Measurements from ENCODE around the gene STARD5. TPM values are rescaled to one million over a fixed set of nuclear protein-coding genes. Genes with fewer than 3 reads are reported as not detected.

STARD5 gene
- total RNA-seq, 2 donors from 2014 or later = 2.0 to 5.4 TPM

- no peak for DNase-seq
- TF ChIP-seq, protein P1, sequence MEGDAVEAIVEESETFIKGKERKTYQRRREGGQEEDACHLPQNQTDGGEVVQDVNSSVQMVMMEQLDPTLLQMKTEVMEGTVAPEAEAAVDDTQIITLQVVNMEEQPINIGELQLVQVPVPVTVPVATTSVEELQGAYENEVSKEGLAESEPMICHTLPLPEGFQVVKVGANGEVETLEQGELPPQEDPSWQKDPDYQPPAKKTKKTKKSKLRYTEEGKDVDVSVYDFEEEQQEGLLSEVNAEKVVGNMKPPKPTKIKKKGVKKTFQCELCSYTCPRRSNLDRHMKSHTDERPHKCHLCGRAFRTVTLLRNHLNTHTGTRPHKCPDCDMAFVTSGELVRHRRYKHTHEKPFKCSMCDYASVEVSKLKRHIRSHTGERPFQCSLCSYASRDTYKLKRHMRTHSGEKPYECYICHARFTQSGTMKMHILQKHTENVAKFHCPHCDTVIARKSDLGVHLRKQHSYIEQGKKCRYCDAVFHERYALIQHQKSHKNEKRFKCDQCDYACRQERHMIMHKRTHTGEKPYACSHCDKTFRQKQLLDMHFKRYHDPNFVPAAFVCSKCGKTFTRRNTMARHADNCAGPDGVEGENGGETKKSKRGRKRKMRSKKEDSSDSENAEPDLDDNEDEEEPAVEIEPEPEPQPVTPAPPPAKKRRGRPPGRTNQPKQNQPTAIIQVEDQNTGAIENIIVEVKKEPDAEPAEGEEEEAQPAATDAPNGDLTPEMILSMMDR (conservative IDR thresholded peaks at IDR 0.05) = no peak
- no peak overlapping the region for H3K4me3 ChIP-seq (ENCODE audit: low read length)
- no peaks in the 10 kb centered on the region for H3K4me1 Mint-ChIP-seq
- no peaks in the 10 kb centered on the region for H3K36me3 Mint-ChIP-seq (ENCODE audit: low read depth)
- 91 to 92% methylated on average over 5 to 8 of the region's 8 CpGs for WGBS, 2 experiments (ENCODE audit: insufficient coverage in 1 of 2, insufficient read length in 1 of 2)
- H3K36me3 ChIP-seq (ENCODE audit: control insufficient read depth, insufficient read depth, low read length) = no peaks in the 10 kb centered on the region
- H3K9me3 Mint-ChIP-seq = no peaks in the 10 kb centered on the region
- H3K9ac ChIP-seq (ENCODE audit: extremely low read depth, low read length, poor library complexity, severe bottlenecking) = no peak overlapping the region
- no peak overlapping the region for H3K27ac ChIP-seq (ENCODE audit: low read depth, low read length)
- peaks cover 14% of the 10 kb centered on the region for H3K27me3 Mint-ChIP-seq (ENCODE audit: insufficient read depth)
- H3K27me3 ChIP-seq (ENCODE audit: control insufficient read depth, insufficient read depth, low read length, poor library complexity, severe bottlenecking) = no peaks in the 10 kb centered on the region
- H3K4me3 Mint-ChIP-seq = no peak overlapping the region
- H3K27ac Mint-ChIP-seq = no peak overlapping the region
- no peaks in the 10 kb centered on the region for H3K9me3 ChIP-seq (ENCODE audit: control insufficient read depth, low read length)
- no peaks in the 10 kb centered on the region for H3K4me1 ChIP-seq (ENCODE audit: control insufficient read depth, insufficient read depth, low read length)
Observed at GRCh38 chr15:81288616-81289015, 35.3 kb downstream of the STARD5 start.

- Mint-ChIP-seq H3K27ac (no peak overlapping the region), H3K27me3 (ENCODE audit: insufficient read depth) (peaks cover 14% of the 10 kb centered on the region), H3K4me3 (no peak overlapping the region), H3K36me3 (ENCODE audit: low read depth) (no peaks in the 10 kb centered on the region), H3K9me3 (no peaks in the 10 kb centered on the region), H3K4me1 (no peaks in the 10 kb centered on the region)
- no peak for DNase-seq
- no peak overlapping the region for H3K9ac ChIP-seq (ENCODE audit: extremely low read depth, low read length, poor library complexity, severe bottlenecking)
- no peaks in the 10 kb centered on the region for H3K27me3 ChIP-seq (ENCODE audit: control insufficient read depth, insufficient read depth, low read length, poor library complexity, severe bottlenecking)
- WGBS, 2 experiments (ENCODE audit: insufficient coverage in 1 of 2, insufficient read length in 1 of 2) = 86% methylated on average over 2 of the region's 3 CpGs; no CpG with 5 or more reads in 1 of the 2 experiments
- H3K36me3 ChIP-seq (ENCODE audit: control insufficient read depth, insufficient read depth, low read length) = no peaks in the 10 kb centered on the region
- no peaks in the 10 kb centered on the region for H3K9me3 ChIP-seq (ENCODE audit: control insufficient read depth, low read length)
- H3K4me1 ChIP-seq (ENCODE audit: control insufficient read depth, insufficient read depth, low read length) = no peaks in the 10 kb centered on the region
- TF ChIP-seq, protein P1 (conservative IDR thresholded peaks at IDR 0.05) = no peak
- H3K4me3 ChIP-seq (ENCODE audit: low read length) = no peak overlapping the region
- no peak overlapping the region for H3K27ac ChIP-seq (ENCODE audit: low read depth, low read length)
Observed at GRCh38 chr15:81288040-81288439, 35.9 kb downstream of the STARD5 start.

- TF ChIP-seq, protein P1 (conservative IDR thresholded peaks at IDR 0.05) = no peak
- DNase-seq = no peak
- no peaks in the 10 kb centered on the region for H3K4me1 ChIP-seq (ENCODE audit: control insufficient read depth, insufficient read depth, low read length)
- Mint-ChIP-seq H3K27me3 (ENCODE audit: insufficient read depth) (peaks cover 7% of the 10 kb centered on the region), H3K4me1 (no peaks in the 10 kb centered on the region), H3K36me3 (ENCODE audit: low read depth) (no peaks in the 10 kb centered on the region), H3K27ac (no peak overlapping the region), H3K9me3 (no peaks in the 10 kb centered on the region), H3K4me3 (no peak overlapping the region)
- H3K27me3 ChIP-seq (ENCODE audit: control insufficient read depth, insufficient read depth, low read length, poor library complexity, severe bottlenecking) = no peaks in the 10 kb centered on the region
- no peak overlapping the region for H3K4me3 ChIP-seq (ENCODE audit: low read length)
- no peak overlapping the region for H3K27ac ChIP-seq (ENCODE audit: low read depth, low read length)
- no peak overlapping the region for H3K9ac ChIP-seq (ENCODE audit: extremely low read depth, low read length, poor library complexity, severe bottlenecking)
- H3K36me3 ChIP-seq (ENCODE audit: control insufficient read depth, insufficient read depth, low read length) = no peaks in the 10 kb centered on the region
- WGBS, 2 experiments (ENCODE audit: insufficient coverage in 1 of 2, insufficient read length in 1 of 2) = 94 to 100% methylated on average over 1 to 2 of the region's 2 CpGs
- no peaks in the 10 kb centered on the region for H3K9me3 ChIP-seq (ENCODE audit: control insufficient read depth, low read length)
Observed at GRCh38 chr15:81286621-81287121, 37.3 kb downstream of the STARD5 start.
